H7 (cell line): ENCODE results near the gene RNMT. TPM values are rescaled to one million over a fixed set of nuclear protein-coding genes. Genes with fewer than 3 reads are reported as not detected.

Experiments
- DNase-seq: peaks from one replicate; pipeline ENCODE4 v3.0.0; 2012
- H3K27me3 ChIP-seq: 2 replicates; pipeline ENCODE4 v1.6.0; 2011; ENCODE audit warnings: mild to moderate bottlenecking, low read length; ENCODE audit not compliant: control insufficient read depth, insufficient read depth
- H3K36me3 ChIP-seq: replicated peaks from 2 replicates; pipeline ENCODE4 v1.5.1; 2011; ENCODE audit warnings: low read length; ENCODE audit not compliant: control insufficient read depth, insufficient read depth
- H3K4me3 ChIP-seq: 2 replicates; pipeline ENCODE4 v1.5.1; 2011; ENCODE audit warnings: low read depth, mild to moderate bottlenecking, control low read depth, low read length, moderate library complexity; ENCODE audit not compliant: insufficient read depth
- total RNA-seq: library from RNA; depleted of rRNA; stranded (reverse); fragments of >200 nt; shearing (Covaris generic); gene quantifications from 2 replicates; pipeline ENCODE4 v1.2.3, GENCODE V29; 2014

The RNMT gene
- total RNA-seq, 1 experiment from 2014 or later: 24.7 TPM

DNA sequence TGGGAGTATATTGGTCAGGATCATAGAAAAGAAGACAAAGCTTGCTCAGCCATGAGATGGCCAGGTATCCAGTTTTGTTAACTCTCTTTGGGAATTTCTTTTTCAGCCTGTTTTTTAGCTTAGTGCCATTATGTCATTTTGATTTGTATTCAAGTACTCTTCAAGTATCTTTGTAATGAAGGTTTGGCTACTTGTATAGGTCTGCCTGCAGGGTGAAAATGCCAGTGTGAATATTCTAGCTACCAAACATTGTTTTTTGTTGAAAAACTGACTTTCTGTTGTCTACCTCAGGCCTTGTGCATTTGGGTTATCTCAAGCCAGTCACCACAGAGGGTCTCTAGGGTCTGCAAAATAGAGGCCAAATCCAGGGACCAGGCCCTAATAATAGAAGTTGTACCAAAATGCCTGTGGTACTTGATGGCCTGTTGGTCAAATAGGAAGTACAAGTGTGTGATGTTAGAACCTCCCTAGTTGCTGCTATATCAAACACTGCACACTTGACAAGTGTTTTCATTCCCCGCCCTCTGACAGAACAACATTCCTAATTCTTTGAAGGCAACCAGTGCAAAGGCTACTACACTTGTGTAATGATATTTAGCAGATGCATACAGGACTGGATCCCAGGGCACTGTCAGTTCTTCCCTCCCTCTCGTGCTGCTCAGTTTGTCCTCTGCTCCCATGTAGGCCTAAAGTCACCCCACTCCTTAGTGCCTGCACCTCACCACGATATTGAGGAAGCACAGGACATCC lies 36.4 kb downstream of the RNMT start:
- no peak overlapping the region for H3K4me3 ChIP-seq
- H3K36me3 ChIP-seq: peaks cover 1% of the 10 kb centered on the region; the same call in 1 of the 2 replicates
- H3K27me3 ChIP-seq: no peaks in the 10 kb centered on the region
- DNase-seq: no peak

DNA sequence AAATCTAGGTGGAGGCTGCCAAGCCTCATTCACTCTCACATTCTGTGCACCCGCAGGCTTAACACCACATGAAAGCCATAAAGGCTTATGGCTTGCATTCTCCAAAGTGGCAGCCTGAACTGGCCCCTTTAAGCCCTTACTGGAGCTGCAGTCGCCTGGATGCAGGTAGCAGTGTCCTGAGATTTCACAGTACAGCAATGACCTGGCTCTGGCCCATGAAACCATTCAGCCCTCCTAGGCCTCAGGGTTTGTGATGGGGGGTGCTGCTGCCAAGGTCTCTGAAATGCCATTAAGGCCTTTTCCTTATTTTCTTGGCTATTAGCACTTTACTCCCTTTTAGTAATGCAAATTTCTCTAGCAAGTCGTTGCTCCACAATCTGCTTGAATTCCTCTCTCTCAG lies 48.6 kb downstream of the RNMT start:
- H3K4me3 ChIP-seq: no peak overlapping the region
- DNase-seq: no peak
- H3K36me3 ChIP-seq: no peaks in the 10 kb centered on the region
- no peaks in the 10 kb centered on the region for H3K27me3 ChIP-seq

DNA sequence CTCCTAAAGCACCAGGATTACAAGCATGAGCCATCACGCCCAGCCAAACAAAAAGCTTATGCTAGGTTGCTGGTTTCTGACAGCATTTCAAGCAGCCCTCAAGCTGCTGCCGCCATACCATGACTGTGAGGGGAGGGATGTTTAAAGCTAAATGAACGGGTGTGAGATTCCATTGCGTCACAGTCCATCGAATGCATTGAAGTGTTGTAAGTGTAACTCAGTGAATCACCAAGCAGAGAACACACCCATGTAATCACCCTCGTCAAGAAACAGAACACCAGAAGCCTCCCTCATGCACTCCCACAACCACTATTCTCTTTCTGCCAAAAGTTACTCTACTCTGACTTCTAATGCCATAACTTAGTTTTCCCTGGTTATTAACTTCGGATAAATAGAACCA lies 64.7 kb downstream of the RNMT start:
- Histone ChIP-seq H3K27me3 (no peaks in the 10 kb centered on the region), H3K36me3 (no peaks in the 10 kb centered on the region), H3K4me3 (no peak overlapping the region)
- no peak for DNase-seq

DNA sequence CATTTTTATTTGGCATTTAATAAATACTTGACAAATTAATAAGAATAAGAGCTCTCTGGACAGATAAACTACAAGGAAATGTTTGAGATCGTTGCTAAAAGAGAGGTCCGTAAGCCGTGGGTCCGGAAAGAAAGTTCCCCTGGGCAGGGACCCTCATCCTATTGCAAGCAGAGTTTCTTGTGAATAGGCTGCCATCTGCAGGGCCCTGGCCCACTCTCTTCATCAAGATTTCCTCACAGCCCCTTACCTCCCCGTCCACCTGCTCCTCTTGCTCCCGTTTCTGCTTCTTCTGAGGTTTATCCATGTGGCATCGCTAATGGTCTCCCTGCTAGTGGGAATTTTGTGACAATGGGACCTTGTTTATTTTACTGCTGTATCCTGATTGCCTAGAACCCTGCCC lies 67.3 kb downstream of the RNMT start:
- no peaks in the 10 kb centered on the region for H3K27me3 ChIP-seq
- H3K36me3 ChIP-seq: no peaks in the 10 kb centered on the region
- no peak overlapping the region for H3K4me3 ChIP-seq
- DNase-seq: peak; percentile 68

DNA sequence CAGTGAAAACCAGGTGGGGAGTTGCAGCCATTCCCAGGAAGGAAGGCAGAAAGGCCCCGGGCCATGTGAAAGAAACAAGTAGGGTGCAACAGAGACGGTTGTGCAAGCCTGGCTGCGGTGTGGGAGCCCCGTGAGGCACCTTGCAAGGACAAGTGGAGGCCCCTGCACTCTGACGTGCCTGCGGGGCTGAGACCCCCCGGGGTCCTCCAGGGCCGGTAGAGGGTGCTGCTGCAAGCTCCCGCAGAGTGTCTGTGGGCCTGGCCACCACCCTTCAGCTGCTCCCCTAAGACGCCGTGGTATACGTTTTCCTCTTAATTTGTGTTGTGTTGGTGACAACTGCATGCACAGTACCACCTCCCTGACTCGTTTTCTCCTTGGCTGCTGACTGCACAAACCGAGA lies 70.0 kb downstream of the RNMT start:
- Histone ChIP-seq H3K36me3 (no peaks in the 10 kb centered on the region), H3K27me3 (peaks cover 11% of the 10 kb centered on the region), H3K4me3 (no peak overlapping the region)
- DNase-seq: no peak

DNA sequence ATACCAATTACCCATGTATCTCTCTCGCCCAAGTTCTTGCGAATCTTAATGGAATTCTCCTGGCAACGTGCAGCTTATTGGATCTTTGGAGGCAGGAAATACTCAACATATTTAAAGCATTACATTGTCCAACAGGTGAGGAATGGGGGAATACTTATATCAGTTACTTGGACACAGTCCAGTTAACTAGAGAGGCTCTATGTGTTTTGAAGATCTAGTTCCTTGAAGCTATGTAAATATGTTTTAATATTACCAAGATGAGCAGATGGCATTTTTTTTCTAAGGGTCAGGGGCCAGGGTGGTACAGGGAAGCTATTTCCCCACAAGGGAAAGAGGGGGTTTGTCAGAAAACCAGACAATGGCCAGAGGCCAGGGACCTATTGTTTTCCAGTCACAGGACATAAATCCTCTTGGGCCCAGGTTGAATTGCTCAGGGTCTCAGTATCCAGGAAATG lies 70.7 kb downstream of the RNMT start:
- Histone ChIP-seq H3K27me3 (peaks cover 14% of the 10 kb centered on the region), H3K4me3 (no peak overlapping the region), H3K36me3 (no peaks in the 10 kb centered on the region)
- no peak for DNase-seq

DNA sequence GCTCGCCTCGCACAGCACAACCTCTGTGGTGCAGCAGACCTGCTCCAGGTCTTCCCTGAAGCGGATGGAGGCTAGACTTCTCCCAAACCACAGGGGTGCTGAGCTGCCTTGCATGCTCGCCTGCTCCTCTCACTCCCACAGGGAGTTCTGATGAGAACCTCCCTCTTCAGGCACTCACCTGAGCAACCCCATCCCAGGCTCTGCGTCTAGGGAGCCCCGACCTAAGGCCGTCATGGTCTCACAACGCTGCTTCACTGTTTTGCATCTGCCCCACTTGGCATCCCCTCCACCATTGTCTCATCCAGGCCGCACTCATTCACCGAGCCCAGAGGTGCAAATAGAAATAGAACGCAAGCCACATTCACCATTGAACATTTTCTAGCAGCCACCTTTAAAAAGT lies 72.9 kb downstream of the RNMT start:
- H3K27me3 ChIP-seq: peaks cover 14% of the 10 kb centered on the region
- H3K36me3 ChIP-seq: no peaks in the 10 kb centered on the region
- no peak for DNase-seq
- no peak overlapping the region for H3K4me3 ChIP-seq

DNA sequence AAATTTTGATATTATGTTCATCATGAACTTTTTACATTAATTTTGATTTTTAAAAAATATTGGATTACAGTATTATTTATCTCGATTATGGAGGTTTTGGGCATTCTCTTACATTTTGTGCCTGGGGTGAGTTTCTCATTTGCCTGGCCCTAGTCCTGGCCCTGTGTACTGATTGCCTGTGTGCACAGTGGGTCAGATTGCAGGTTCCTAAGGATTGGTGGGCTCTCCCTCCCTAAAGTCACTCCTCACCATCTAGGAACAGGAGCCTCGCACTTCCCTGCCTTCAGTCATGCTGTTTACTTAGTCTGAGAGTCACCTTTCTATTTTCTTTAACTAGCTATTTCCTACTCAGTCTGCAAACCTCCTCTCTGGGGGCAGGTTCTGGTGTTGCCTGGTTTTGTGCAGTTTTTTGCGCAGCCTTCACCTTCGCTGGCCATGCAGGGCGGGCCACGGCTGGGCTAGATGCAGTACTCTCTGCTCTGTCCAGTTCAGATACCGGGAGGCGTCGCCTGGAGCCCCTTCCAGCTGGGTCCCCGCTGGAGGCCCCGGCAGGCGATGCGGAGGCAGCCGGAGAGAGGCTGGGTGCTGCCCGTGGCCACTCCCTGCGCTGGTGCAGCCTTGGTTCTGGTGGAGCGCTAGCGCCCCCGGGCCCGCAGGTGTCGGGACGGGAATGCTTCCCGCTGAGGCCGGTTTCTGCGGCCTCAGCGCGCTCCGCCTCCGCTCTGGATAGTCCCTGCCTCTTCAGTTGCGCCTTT lies 74.2 kb downstream of the RNMT start:
- DNase-seq: peak; percentile 82
- no peaks in the 10 kb centered on the region for H3K36me3 ChIP-seq
- H3K27me3 ChIP-seq: peaks cover 14% of the 10 kb centered on the region
- peak overlapping the region; percentile 30 for H3K4me3 ChIP-seq

DNA sequence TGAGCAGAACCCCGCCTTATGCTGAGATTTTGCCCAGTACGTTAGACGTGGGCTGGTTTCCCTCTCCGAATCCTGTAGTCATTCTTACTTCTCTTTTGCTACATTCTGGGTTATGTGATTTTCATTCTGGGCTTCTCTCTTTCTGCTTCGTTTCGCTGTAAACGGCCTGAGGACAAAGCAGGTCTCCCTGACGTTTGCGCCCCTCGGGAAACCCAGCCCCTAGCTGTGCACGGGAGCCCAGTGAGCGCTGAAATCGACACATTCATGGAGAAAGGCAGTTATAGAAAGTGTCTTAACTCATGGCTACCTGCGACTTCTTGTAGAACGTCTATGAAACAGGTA lies 74.8 kb downstream of the RNMT start:
- no peak for DNase-seq
- Histone ChIP-seq H3K27me3 (peaks cover 14% of the 10 kb centered on the region), H3K4me3 (peak overlapping the region; percentile 30), H3K36me3 (no peaks in the 10 kb centered on the region)

DNA sequence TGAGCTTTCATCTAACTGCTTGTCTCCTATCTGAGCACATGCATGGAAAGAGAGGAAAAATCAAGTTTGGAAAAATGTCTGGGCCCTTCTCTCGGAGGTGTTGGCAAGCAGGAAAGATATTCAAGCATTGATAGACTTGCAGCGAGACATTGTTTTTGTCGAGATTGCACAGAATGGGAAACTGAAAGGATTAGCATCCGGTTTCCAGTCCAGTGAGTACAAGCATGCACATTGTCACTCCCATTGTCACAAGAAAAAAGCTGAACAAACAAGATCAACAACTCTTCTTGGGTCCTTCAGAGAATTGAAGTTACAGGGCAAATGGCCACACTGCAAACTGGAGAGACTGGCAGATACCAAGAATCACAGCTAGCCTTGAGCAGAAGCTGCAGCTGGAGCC lies 77.8 kb downstream of the RNMT start:
- Histone ChIP-seq H3K36me3 (no peaks in the 10 kb centered on the region), H3K4me3 (no peak overlapping the region), H3K27me3 (peaks cover 14% of the 10 kb centered on the region)
- DNase-seq: no peak

DNA sequence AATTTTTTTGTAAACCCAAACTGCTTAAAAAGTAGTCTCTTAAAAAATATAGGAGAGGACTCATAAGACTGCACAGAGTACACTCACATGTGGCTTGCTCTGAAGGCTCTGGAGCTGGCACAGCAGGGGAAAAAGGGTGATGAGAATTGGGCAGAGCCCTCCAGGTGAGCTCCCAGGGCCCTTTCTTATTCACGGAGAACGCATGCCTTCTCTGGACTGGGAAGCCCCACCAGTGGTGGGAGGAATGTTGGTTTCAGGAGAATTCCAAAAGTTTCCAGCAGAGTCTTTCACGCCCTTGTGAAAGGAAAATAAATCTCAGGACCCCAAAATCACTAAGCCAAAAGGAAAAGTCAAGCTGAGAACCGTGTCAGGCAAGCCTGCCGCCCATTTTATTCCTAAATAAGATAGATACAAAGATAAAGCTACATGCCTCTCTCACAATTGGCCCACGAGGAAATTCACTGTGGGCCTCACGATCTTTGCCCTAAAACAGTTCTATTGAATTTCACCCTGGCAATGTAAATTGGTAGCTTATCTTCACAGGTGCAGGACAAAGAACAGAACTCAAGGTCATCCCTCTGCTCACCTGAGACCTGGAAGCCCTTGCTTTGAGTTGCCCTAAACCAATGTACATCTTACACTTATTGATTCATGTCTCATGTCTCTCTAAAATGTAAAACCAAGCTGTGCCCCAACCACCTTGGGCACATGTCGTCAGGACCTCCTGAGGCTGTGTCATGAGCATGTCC lies 82.0 kb downstream of the RNMT start:
- DNase-seq: no peak
- H3K4me3 ChIP-seq: no peak overlapping the region
- H3K36me3 ChIP-seq: no peaks in the 10 kb centered on the region

DNA sequence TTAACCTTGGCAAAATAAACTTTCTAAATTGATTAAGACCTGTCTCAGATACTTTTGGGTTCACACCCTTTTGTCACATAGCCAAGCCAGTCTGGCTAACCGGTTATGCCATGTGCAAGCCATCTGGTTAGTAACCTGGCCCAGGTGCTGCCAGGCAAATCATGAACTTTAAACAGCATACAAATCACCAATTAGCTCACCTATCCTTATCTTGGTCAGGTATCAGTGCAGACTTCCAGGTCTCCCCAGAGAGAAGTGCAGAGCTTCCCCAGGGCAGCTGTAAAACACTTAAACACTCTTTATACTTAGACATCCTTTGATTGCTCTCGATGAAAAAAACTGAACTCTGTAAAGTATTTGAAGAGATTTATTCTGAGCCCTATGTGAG lies 82.6 kb downstream of the RNMT start:
- Histone ChIP-seq H3K4me3 (no peak overlapping the region), H3K36me3 (no peaks in the 10 kb centered on the region), H3K27me3 (no peaks in the 10 kb centered on the region)
- no peak for DNase-seq

More for the DNA sequence above, 82.0 kb downstream of the RNMT start:
- no peaks in the 10 kb centered on the region for H3K27me3 ChIP-seq

DNA sequence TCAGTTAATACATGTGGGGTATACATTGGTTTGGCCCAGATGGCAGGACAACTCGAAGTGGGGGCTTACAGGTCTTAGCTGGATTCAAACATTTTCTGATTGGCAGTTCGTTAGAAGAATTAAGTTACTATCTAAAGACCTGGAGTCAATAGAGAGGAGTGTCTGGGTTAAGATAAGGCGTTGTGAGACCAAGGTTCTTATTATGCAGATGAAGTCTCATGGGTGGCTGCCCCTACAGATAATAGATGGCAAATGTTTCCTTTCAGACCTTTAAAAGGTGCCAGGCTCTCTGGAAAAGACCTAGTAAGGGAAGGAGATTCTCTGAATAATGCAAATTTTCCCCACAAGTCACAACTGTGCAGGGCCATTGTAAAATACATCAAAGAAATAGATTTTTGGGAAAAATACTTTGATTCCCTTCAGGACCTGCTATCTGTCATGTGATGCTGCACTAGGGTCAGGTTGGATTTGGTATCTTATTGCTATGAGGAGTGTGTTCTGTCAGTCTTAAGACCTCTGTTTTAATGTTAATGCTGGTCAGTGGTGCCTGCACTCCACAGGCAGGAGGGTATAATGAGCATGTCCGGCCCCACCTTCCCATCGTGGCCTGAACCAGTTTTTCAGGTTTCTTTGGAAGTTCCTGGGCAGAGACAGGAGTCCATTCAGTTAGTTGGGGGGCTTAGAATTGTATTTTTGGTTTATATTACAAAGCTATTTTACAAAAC lies 83.2 kb downstream of the RNMT start:
- no peak overlapping the region for H3K4me3 ChIP-seq
- no peaks in the 10 kb centered on the region for H3K27me3 ChIP-seq
- no peaks in the 10 kb centered on the region for H3K36me3 ChIP-seq
- no peak for DNase-seq

DNA sequence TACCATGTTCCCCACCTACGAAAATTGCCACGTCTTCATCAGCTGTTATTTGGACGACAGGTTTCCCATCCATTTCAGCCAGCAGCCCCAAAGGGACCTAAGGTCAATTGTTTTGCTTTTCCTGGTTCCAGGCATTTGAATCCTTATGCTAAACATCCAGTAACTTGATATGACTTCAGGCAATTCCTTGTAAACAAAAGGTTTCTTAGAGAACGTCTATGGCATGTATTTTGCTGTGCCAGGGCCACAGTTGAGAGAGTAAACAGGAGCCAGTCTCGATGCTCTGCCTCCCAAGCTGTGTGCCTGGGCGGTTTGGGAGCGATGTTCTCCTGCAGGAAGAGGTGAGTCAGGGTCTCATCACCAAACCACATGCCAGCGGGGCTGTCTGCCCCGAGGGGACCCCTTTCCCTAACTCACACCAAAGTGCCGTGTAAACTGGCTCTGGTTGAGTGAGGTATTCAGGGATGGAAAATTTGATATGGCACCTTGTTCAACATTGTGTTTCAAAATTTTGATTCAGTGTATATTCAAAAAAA lies 84.5 kb downstream of the RNMT start:
- Histone ChIP-seq H3K4me3 (no peak overlapping the region), H3K36me3 (no peaks in the 10 kb centered on the region), H3K27me3 (no peaks in the 10 kb centered on the region)
- no peak for DNase-seq
